GM23248 (cell line): ENCODE results near the gene CUEDC2.

Experiments used
- EZH2 ChIP-seq: fragments of 200-600 bp; sonication (generic); IDR thresholded peaks from 2 replicates; pipeline ENCODE4 v1.6.1; 2018; ENCODE audit warnings: antibody characterized with exemption, mild to moderate bottlenecking; ENCODE audit not compliant: insufficient read depth, poor library complexity, severe bottlenecking
- EZH2phosphoT487 ChIP-seq: fragments of 200-600 bp; sonication (generic); IDR thresholded peaks from 2 replicates; pipeline ENCODE4 v1.6.1; 2018; ENCODE audit warnings: antibody characterized with exemption, moderate library complexity, mild to moderate bottlenecking, low read depth; ENCODE audit not compliant: insufficient read depth

- no peak for TF ChIP-seq EZH2
- no peak for TF ChIP-seq EZH2phosphoT487
Observed at GRCh38 chr10:102416283-102416682, 16.1 kb downstream of the CUEDC2 start.
